HG03571 (cell line): Measurements from ENCODE around the gene SRSF9.

ENCODE experiments used
- ATAC-seq: cut with Tn5 transposase; IDR thresholded peaks from one replicate; pipeline ENCODE4 v1.9.1; 2021; ENCODE audit not compliant: unreplicated experiment

SRSF9 gene

DNA sequence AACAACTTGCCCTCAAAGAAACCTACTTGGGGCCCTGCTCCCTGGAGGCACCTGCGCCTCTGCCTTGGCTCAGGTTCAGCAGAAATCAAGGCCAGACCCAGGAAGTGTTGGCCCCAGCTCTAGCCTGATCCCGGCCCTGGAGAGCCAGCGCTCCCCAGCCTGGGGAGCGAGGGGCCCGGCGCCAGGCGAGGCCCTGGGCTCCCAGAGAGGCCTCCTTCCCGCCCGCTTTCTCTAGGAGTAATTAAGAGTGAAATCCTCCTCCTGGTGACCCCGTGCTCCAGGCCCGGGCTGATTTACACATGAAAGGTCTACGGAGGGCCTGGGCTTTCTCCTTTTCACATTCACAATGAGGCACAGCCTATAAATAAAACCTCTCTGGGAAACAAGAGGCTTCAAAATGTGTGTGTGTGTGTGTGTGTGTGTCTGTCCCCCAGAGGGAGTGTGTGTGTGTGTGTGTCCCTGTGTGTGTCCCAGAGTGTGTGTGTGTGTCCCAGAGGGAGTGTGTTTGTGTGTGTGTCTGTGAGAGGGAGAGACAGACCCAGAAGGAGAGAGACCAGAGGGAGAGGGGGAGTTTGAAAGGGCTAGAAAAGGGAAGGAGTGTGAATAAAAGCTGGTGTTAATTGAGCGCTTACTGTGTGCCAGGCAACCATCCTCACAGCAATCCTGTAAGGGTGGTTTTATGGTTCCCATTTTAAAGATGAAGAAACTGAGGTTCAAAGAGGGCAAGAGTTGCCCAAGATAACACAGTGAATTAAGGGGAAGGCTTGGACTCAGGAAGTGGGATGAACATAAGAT, 55.5 kb downstream of the SRSF9 start:
- no peak for ATAC-seq

DNA sequence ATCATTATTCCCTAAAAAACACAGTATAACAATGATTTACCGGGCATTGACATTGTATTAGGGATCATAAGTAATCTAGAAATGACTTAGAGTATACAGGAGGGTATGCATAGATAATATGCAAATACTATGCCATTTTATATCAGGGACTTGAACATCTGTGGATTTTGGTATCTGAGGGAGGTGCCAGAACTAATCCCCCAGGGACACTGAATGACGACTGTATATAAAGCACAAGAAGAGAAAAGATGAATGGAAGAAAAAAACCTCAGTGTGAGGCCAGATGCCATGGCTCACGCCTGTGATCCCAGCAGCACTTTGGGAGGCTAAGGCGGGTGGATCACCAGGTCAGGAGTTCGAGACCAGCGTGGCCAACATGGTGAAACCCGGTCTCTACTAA, 57.1 kb downstream of the SRSF9 start:
- no peak for ATAC-seq
